ENCODE measurements around the gene SEMA4B.
A peak's percentile ranks its signal among the peaks of the same experiment; 100 is the strongest.

SEMA4B gene

GRCh38 chr15:90219421-90220141 lies 18.5 kb downstream of the SEMA4B start:
- Histone ChIP-seq H3K27ac (ENCODE audit: low read length) (no peak overlapping the region), H3K36me3 (replicated peaks; ENCODE audit: low read depth, low read length) (no peaks in the 10 kb centered on the region), H3K9ac (ENCODE audit: low read length) (no peak overlapping the region), H3K4me1 (ENCODE audit: low read length) (no peaks in the 10 kb centered on the region), H3K9me3 (ENCODE audit: insufficient read depth, low read length) (no peaks in the 10 kb centered on the region), H3K27me3 (ENCODE audit: low read depth, low read length) (no peaks in the 10 kb centered on the region), H3K4me2 (ENCODE audit: low read length) (no peak overlapping the region), H3K4me3 (ENCODE audit: low read length) (no peak overlapping the region), H2AFZ (ENCODE audit: low read depth, low read length) (no peak overlapping the region), H3K79me2 (ENCODE audit: low read length) (no peaks in the 10 kb centered on the region), H4K20me1 (ENCODE audit: insufficient read depth, low read length) (no peaks in the 10 kb centered on the region)
- TF ChIP-seq CTCF (IDR thresholded peaks at IDR 0.05; ENCODE audit: low read depth, low read length) = peak; percentile 86
- no peak for TF ChIP-seq EZH2phosphoT487 (IDR thresholded peaks at IDR 0.05; ENCODE audit: low read depth)

- H3K9me3 ChIP-seq (ENCODE audit: insufficient read depth, low read length) = no peaks in the 10 kb centered on the region
- H3K4me2 ChIP-seq (ENCODE audit: low read length) = no peak overlapping the region
- peaks cover 4% of the 10 kb centered on the region for H3K36me3 ChIP-seq (replicated peaks; ENCODE audit: low read depth, low read length)
- H3K27me3 ChIP-seq (ENCODE audit: low read depth, low read length) = no peaks in the 10 kb centered on the region
- TF ChIP-seq EZH2phosphoT487 (IDR thresholded peaks at IDR 0.05; ENCODE audit: low read depth) (no peak), CTCF (IDR thresholded peaks at IDR 0.05; ENCODE audit: low read depth, low read length) (peak; percentile 85)
- no peak overlapping the region for H3K9ac ChIP-seq (ENCODE audit: low read length)
- H3K4me3 ChIP-seq (ENCODE audit: low read length) = no peak overlapping the region
- no peak overlapping the region for H2AFZ ChIP-seq (ENCODE audit: low read depth, low read length)
- H3K79me2 ChIP-seq (ENCODE audit: low read length) = no peaks in the 10 kb centered on the region
- H4K20me1 ChIP-seq (ENCODE audit: insufficient read depth, low read length) = no peaks in the 10 kb centered on the region
- no peak overlapping the region for H3K27ac ChIP-seq (ENCODE audit: low read length)
- no peaks in the 10 kb centered on the region for H3K4me1 ChIP-seq (ENCODE audit: low read length)
These were observed 20.2 kb downstream of the SEMA4B start for GRCh38 chr15:90221246-90221900.

- Histone ChIP-seq H4K20me1 (ENCODE audit: insufficient read depth, low read length) (no peaks in the 10 kb centered on the region), H3K9me3 (ENCODE audit: insufficient read depth, low read length) (no peaks in the 10 kb centered on the region), H3K4me3 (ENCODE audit: low read length) (no peak overlapping the region), H3K79me2 (ENCODE audit: low read length) (no peaks in the 10 kb centered on the region), H3K4me1 (ENCODE audit: low read length) (no peaks in the 10 kb centered on the region), H2AFZ (ENCODE audit: low read depth, low read length) (no peak overlapping the region), H3K9ac (ENCODE audit: low read length) (no peak overlapping the region), H3K4me2 (ENCODE audit: low read length) (no peak overlapping the region), H3K36me3 (replicated peaks; ENCODE audit: low read depth, low read length) (peaks cover 4% of the 10 kb centered on the region), H3K27me3 (ENCODE audit: low read depth, low read length) (no peaks in the 10 kb centered on the region), H3K27ac (ENCODE audit: low read length) (no peak overlapping the region)
- TF ChIP-seq EZH2phosphoT487 (IDR thresholded peaks at IDR 0.05; ENCODE audit: low read depth) (no peak), CTCF (IDR thresholded peaks at IDR 0.05; ENCODE audit: low read depth, low read length) (no peak)
These were observed 21.4 kb downstream of the SEMA4B start for GRCh38 chr15:90222547-90222946.

GRCh38 chr15:90223441-90224165 lies 22.5 kb downstream of the SEMA4B start:
- Histone ChIP-seq H3K9ac (ENCODE audit: low read length) (no peak overlapping the region), H3K4me1 (ENCODE audit: low read length) (no peaks in the 10 kb centered on the region), H3K27me3 (ENCODE audit: low read depth, low read length) (no peaks in the 10 kb centered on the region), H3K9me3 (ENCODE audit: insufficient read depth, low read length) (no peaks in the 10 kb centered on the region), H2AFZ (ENCODE audit: low read depth, low read length) (no peak overlapping the region), H3K27ac (ENCODE audit: low read length) (no peak overlapping the region), H4K20me1 (ENCODE audit: insufficient read depth, low read length) (no peaks in the 10 kb centered on the region), H3K4me2 (ENCODE audit: low read length) (no peak overlapping the region), H3K36me3 (replicated peaks; ENCODE audit: low read depth, low read length) (peaks cover 9% of the 10 kb centered on the region), H3K79me2 (ENCODE audit: low read length) (no peaks in the 10 kb centered on the region), H3K4me3 (ENCODE audit: low read length) (no peak overlapping the region)
- TF ChIP-seq CTCF (IDR thresholded peaks at IDR 0.05; ENCODE audit: low read depth, low read length) (no peak), EZH2phosphoT487 (IDR thresholded peaks at IDR 0.05; ENCODE audit: low read depth) (no peak)

Measured in OCI-LY3 (cell line).